T-helper 2 cell treated with Interferon-gamma antibody and Interleukin-4, amounts not matched to agents 5 μg/mL and 100 μg/mL, for 36 hours (primary cell): ENCODE measurements around the gene TXN.

Experiments used
- DNase-seq: peaks from one replicate; pipeline ENCODE4 v3.0.0; 2021; ENCODE audit warnings: low spot score
- H3K27ac Mint-ChIP-seq: one replicate; pipeline ENCODE4 v1.8.0; 2021; ENCODE audit warnings: mild to moderate bottlenecking, mixed read lengths
- H3K27me3 Mint-ChIP-seq: one replicate; pipeline ENCODE4 v1.8.0; 2021; ENCODE audit warnings: low read depth, mixed read lengths
- H3K36me3 Mint-ChIP-seq: one replicate; pipeline ENCODE4 v1.8.0; 2021; ENCODE audit warnings: low read depth, mixed read lengths
- H3K4me1 Mint-ChIP-seq: one replicate; pipeline ENCODE4 v1.8.0; 2021; ENCODE audit warnings: low read depth, mixed read lengths
- H3K4me3 Mint-ChIP-seq: one replicate; pipeline ENCODE4 v1.8.0; 2022; ENCODE audit warnings: mild to moderate bottlenecking, moderate library complexity, mixed read lengths
- H3K9me3 Mint-ChIP-seq: one replicate; pipeline ENCODE4 v1.8.0; 2021; ENCODE audit warnings: mixed read lengths

Gene TXN

GRCh38 chr9:110256380-110257096 is at the start of gene TXN:
TSS of gene TXN (minus strand) at chr9:110256507. CDS start at chr9:110256435, 72 bp downstream.
- no peaks in the 10 kb centered on the region for H3K9me3 Mint-ChIP-seq
- H3K27me3 Mint-ChIP-seq = peaks cover 4% of the 10 kb centered on the region
- H3K4me3 Mint-ChIP-seq = peak within 1 kb of the TSS; percentile 98
- peak; percentile 94 for DNase-seq
- H3K4me1 Mint-ChIP-seq = peaks cover 44% of the 10 kb centered on the region
- H3K36me3 Mint-ChIP-seq = peaks cover 16% of the 10 kb centered on the region
- H3K27ac Mint-ChIP-seq = peak within 1 kb of the TSS; percentile 100

- no peaks in the 10 kb centered on the region for H3K36me3 Mint-ChIP-seq
- no peak overlapping the region for H3K4me3 Mint-ChIP-seq
- H3K4me1 Mint-ChIP-seq = peaks cover under 1% of the 10 kb centered on the region
- H3K9me3 Mint-ChIP-seq = no peaks in the 10 kb centered on the region
- no peak overlapping the region for H3K27ac Mint-ChIP-seq
- DNase-seq = no peak
- peaks cover 6% of the 10 kb centered on the region for H3K27me3 Mint-ChIP-seq
Observed at GRCh38 chr9:110303133-110303532, 46.8 kb upstream of the TXN start.

DNA sequence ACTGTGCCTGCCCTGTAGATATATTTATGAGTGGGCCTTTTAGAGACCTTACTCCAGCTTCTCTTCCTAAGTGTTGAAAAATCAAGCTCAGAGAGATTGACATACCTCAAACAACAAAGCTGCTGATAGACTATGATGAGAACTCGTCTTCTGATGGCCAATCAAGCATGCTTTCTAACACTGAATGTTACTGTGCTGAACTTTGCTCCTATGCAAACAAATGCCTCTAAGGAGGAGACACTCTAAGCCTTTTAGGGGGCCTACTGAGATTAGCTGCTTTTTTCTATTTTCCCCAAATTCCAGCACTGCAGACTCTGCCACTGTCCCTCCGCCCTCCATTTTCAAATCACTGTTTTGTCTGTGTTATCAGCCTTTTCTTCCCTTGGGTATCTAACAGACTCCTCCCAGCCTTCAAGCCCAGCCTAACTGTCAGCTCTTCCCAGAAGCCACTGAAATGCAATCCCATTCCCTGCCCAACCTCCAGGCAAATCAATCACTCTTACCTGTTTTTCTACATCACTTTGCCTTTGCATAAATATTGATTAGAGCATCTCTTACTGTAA is 41.8 kb upstream of the TXN start:
- DNase-seq = no peak
- H3K4me3 Mint-ChIP-seq = no peak overlapping the region
- H3K27ac Mint-ChIP-seq = no peak overlapping the region
- H3K9me3 Mint-ChIP-seq = no peaks in the 10 kb centered on the region
- H3K27me3 Mint-ChIP-seq = peaks cover 2% of the 10 kb centered on the region
- H3K4me1 Mint-ChIP-seq = no peaks in the 10 kb centered on the region
- H3K36me3 Mint-ChIP-seq = no peaks in the 10 kb centered on the region

GRCh38 chr9:110293248-110293647 is 36.9 kb upstream of the TXN start:
- Mint-ChIP-seq H3K4me1 (no peaks in the 10 kb centered on the region), H3K27ac (no peak overlapping the region), H3K36me3 (no peaks in the 10 kb centered on the region)

DNA sequence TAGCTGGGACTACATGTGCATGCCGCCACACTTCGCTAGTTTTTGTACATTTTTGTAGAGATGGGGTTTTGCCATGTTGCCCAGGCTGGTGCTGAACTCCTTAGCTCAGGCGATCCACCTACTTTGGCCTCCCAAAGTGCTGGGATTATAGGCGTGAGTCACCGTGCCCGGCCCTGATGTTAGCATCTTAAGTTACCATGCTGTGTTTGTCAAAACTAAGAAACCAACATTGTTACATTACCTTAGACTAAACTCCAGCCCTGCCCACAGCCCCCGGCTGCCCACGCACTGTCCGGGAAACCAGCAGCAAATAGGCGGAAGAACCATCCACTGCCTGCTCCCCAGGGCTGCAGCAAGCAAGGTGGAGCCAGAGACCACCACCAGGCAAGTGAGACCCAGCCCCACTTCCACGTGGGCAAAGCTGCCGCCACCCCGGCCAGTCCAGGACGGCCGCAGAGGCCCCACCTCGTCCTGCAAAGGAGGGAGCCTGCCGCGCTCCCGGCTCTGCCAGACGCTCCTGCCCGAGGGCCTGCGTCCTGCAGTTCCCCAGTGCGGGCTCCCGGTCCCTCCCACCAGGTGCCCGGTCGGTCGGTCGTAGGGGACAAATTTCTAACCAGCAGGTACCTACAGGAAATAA is 35.7 kb upstream of the TXN start:
- Mint-ChIP-seq H3K27me3 (no peaks in the 10 kb centered on the region), H3K4me1 (no peaks in the 10 kb centered on the region), H3K27ac (no peak overlapping the region), H3K36me3 (no peaks in the 10 kb centered on the region), H3K9me3 (no peaks in the 10 kb centered on the region), H3K4me3 (no peak overlapping the region)
- DNase-seq = no peak

More at GRCh38 chr9:110293248-110293647, 36.9 kb upstream of the TXN start:
- Mint-ChIP-seq H3K9me3 (no peaks in the 10 kb centered on the region), H3K4me3 (no peak overlapping the region), H3K27me3 (no peaks in the 10 kb centered on the region)
- no peak for DNase-seq

GRCh38 chr9:110290001-110290400 is 33.7 kb upstream of the TXN start:
- no peaks in the 10 kb centered on the region for H3K27me3 Mint-ChIP-seq
- H3K36me3 Mint-ChIP-seq = no peaks in the 10 kb centered on the region
- no peak overlapping the region for H3K4me3 Mint-ChIP-seq
- peaks cover 1% of the 10 kb centered on the region for H3K4me1 Mint-ChIP-seq
- DNase-seq = no peak
- H3K9me3 Mint-ChIP-seq = no peaks in the 10 kb centered on the region
- no peak overlapping the region for H3K27ac Mint-ChIP-seq

- H3K4me1 Mint-ChIP-seq = peaks cover 1% of the 10 kb centered on the region
- H3K4me3 Mint-ChIP-seq = no peak overlapping the region
- no peak for DNase-seq
- no peaks in the 10 kb centered on the region for H3K27me3 Mint-ChIP-seq
- H3K9me3 Mint-ChIP-seq = no peaks in the 10 kb centered on the region
- H3K27ac Mint-ChIP-seq = no peak overlapping the region
- H3K36me3 Mint-ChIP-seq = no peaks in the 10 kb centered on the region
Observed at GRCh38 chr9:110288503-110288902, 32.2 kb upstream of the TXN start.

- H3K4me3 Mint-ChIP-seq = no peak overlapping the region
- H3K9me3 Mint-ChIP-seq = no peaks in the 10 kb centered on the region
- no peaks in the 10 kb centered on the region for H3K36me3 Mint-ChIP-seq
- H3K27ac Mint-ChIP-seq = no peak overlapping the region
- DNase-seq = no peak
- no peaks in the 10 kb centered on the region for H3K27me3 Mint-ChIP-seq
- peaks cover 1% of the 10 kb centered on the region for H3K4me1 Mint-ChIP-seq
Observed at GRCh38 chr9:110287289-110287680, 31.0 kb upstream of the TXN start.

- no peak overlapping the region for H3K27ac Mint-ChIP-seq
- peaks cover 1% of the 10 kb centered on the region for H3K4me1 Mint-ChIP-seq
- no peaks in the 10 kb centered on the region for H3K9me3 Mint-ChIP-seq
- H3K36me3 Mint-ChIP-seq = no peaks in the 10 kb centered on the region
- DNase-seq = no peak
- no peak overlapping the region for H3K4me3 Mint-ChIP-seq
- H3K27me3 Mint-ChIP-seq = no peaks in the 10 kb centered on the region
Observed at GRCh38 chr9:110284211-110284844, 28.0 kb upstream of the TXN start.

- peaks cover 1% of the 10 kb centered on the region for H3K4me1 Mint-ChIP-seq
- H3K27me3 Mint-ChIP-seq = no peaks in the 10 kb centered on the region
- H3K4me3 Mint-ChIP-seq = no peak overlapping the region
- H3K36me3 Mint-ChIP-seq = no peaks in the 10 kb centered on the region
- H3K9me3 Mint-ChIP-seq = no peaks in the 10 kb centered on the region
- no peak overlapping the region for H3K27ac Mint-ChIP-seq
- DNase-seq = no peak
Observed at GRCh38 chr9:110283751-110284150, 27.4 kb upstream of the TXN start.

GRCh38 chr9:110282739-110283081 is 26.4 kb upstream of the TXN start:
- H3K9me3 Mint-ChIP-seq = no peaks in the 10 kb centered on the region
- H3K4me3 Mint-ChIP-seq = no peak overlapping the region
- no peak for DNase-seq
- no peaks in the 10 kb centered on the region for H3K36me3 Mint-ChIP-seq
- no peak overlapping the region for H3K27ac Mint-ChIP-seq
- no peaks in the 10 kb centered on the region for H3K27me3 Mint-ChIP-seq
- peaks cover 1% of the 10 kb centered on the region for H3K4me1 Mint-ChIP-seq

DNA sequence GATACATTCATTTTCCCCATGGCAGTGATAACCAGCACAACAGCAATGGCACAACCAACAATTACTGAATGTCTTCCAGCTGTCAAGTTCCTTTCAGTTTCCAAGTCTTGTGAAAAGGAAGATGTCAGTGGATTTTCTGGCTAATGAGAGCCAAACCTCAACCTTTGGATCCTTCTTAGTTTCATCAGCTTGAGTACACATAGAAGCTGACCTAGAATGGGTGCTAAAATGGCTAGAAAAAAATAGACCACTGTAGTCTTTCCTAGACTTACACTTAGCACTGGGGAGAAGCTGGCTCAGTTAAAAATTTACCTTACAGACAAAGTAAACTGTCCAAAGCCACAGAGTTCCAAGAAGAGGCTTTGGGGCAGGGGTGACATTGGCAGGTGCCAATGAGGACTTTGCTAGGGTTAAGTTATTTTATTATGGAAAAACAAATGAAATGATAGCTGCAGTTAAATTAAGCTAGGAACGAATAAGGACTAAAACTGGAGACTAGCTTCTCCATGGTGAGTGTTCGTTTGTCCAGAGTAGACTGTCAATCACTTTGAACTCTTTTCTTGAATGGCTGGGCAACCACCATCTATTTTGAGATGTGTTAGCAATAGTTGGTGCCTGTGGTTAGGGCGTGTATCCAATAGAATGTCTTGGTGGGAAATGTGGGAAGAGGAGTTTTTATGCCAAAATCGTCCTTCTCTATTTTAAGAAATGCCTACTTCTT is 25.9 kb upstream of the TXN start:
- Mint-ChIP-seq H3K36me3 (no peaks in the 10 kb centered on the region), H3K4me1 (peaks cover 1% of the 10 kb centered on the region), H3K27ac (no peak overlapping the region), H3K27me3 (no peaks in the 10 kb centered on the region), H3K9me3 (no peaks in the 10 kb centered on the region), H3K4me3 (no peak overlapping the region)
- DNase-seq = no peak

DNA sequence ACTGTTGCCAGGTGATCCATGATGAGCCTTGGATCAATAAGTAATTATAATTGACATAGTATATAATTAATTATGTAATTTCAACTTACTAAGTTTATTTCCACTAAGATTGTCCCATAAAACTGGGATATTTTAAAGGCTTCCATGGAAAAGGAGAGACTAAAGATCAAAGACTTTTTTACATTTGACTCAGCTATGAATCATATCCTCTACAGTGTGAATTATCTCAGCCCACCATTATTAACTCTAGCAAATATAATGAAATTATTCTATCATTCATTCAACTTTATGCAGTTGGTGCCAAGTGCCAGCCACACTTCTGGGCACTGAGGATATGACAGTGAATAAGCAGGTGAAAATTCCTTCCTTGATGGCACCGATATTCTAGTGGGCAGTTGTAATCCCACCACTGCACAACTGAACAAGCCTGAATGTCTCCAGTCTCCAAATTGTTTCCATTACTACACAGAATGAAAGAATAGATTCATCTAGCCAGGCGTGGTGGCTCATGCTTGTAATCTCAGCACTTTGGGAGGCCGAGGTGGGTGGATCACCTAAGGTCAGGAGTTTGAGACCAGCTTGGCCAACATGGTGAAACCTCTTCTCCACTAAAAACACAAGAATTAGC is 21.9 kb upstream of the TXN start:
- no peak for DNase-seq
- Mint-ChIP-seq H3K27ac (no peak overlapping the region), H3K9me3 (no peaks in the 10 kb centered on the region), H3K4me3 (no peak overlapping the region), H3K4me1 (no peaks in the 10 kb centered on the region), H3K36me3 (no peaks in the 10 kb centered on the region), H3K27me3 (peaks cover 2% of the 10 kb centered on the region)
